Adrenal gland (tissue), 12 donors: ENCODE results near the gene MAGI1. TPM values are rescaled to one million over a fixed set of nuclear protein-coding genes. Genes with fewer than 3 reads are reported as not detected.

Experiments used
- DNase-seq, 7 donors: peaks; one replicate each; pipeline ENCODE4 v3.0.0-alpha.2; 2019 to 2020
- H3K27ac ChIP-seq, 5 donors: fragments of 200-600 bp; sonication (generic) in 4 of 5; 1 replicate in 3 of 5; 2 replicates in 2 of 5; pipeline versions ENCODE4 v1.5.1 to v1.8.0; 2016 to 2020; ENCODE audit warnings: mild to moderate bottlenecking in 1 of 5
- H3K27me3 ChIP-seq: fragments of 200-600 bp; 2 replicates; pipeline ENCODE4 v1.8.0; 2021
- H3K36me3 ChIP-seq, 2 donors: fragments of 200-600 bp; replicated peaks in 1 of 2; 1 replicate in 1 of 2; 2 replicates in 1 of 2; pipeline versions ENCODE4 v1.5.1 to v1.8.0; 2018 to 2022
- H3K4me1 ChIP-seq, 2 donors: fragments of 200-600 bp; replicated peaks in 1 of 2; 1 replicate in 1 of 2; 2 replicates in 1 of 2; pipeline versions ENCODE4 v1.5.1 to v1.8.0; 2018 to 2021
- H3K4me3 ChIP-seq, 4 donors: fragments of 200-600 bp; sonication (generic) in 3 of 4; one replicate each; pipeline ENCODE4 v1.5.1; 2016 to 2018
- H3K9me3 ChIP-seq, 3 donors: fragments of 200-600 bp; sonication (generic) in 1 of 3; replicated peaks in 1 of 3; 1 replicate in 2 of 3; 2 replicates in 1 of 3; pipeline versions ENCODE4 v1.5.1 to v1.8.0; 2016 to 2021
- CTCF ChIP-seq, 6 experiments: fragments of 450-650 bp in 4 of 6; fragments of 200-600 bp in 2 of 6; sonication (generic) in 1 of 6; IDR thresholded peaks; 1 replicate in 5 of 6; 2 replicates in 1 of 6; pipeline versions ENCODE4 v1.5.1 to v1.8.0; 2016 to 2021; ENCODE audit warnings: antibody characterized with exemption in 6 of 6, mild to moderate bottlenecking in 2 of 6, moderate library complexity in 1 of 6
- POLR2A ChIP-seq, 2 donors: fragments of 450-650 bp; IDR thresholded peaks; one replicate each; pipeline ENCODE4 v1.6.1; 2017; ENCODE audit warnings: antibody characterized with exemption in 2 of 2, mild to moderate bottlenecking in 2 of 2, moderate library complexity in 1 of 2
- WGBS, 4 donors: extraction: QIAGEN DNeasy Blood & Tissue Kit in 2 of 4; methylation state at CpG; one replicate each; pipeline versions ENCODE4 v1.1.5 to v1.1.7; 2013 to 2017; 5-methylcytosine and 5-hydroxymethylcytosine counted together
- intact Hi-C, 2 donors: fragments of 100-400 bp; cut with DNase I; formaldehyde crosslinking; loops; one replicate each; pipeline versions ENCODE4 v1.14.1 to v1.15.0; 2022 to 2023
- polyA plus RNA-seq, 3 donors: library from polyadenylated mRNA; stranded (reverse); fragments of 200-250 nt in 2 of 3; fragments of 350-450 nt in 1 of 3; fragmentation: Illumina TruSeq in 1 of 3; extraction: RNeasy Lipid Tissue Mini Kit (QIAGEN cat#74804) in 1 of 3; gene quantifications; one replicate each; pipeline ENCODE4 v1.2.3, GENCODE V29; 2013 to 2014
- total RNA-seq, 9 donors: library from RNA; depleted of rRNA in 4 of 9; stranded (reverse); fragments of >200 nt in 4 of 9; fragments of 120-200 nt in 1 of 9; fragmentation: NEBNext Ultra II Directional in 1 of 9; extraction: Animal tissue kit (Norgen Biotek cat#: 25700) in 1 of 9; gene quantifications; one replicate each; pipeline versions ENCODE4 v1.1.0 to v1.2.4, GENCODE V29; 2013 to 2023
- donor health status: healthy with polysubstance abuse.
- donor health status: Bipolar disorder and iron deficiency.
- donor health status: DM: yes; HTN: yes; CAD: no.
- donor health status: DM: no; HTN: no; CAD: no.
- donor health status: DM: no; HTN: no; CAD: no.
- donor health status: DM: yes; HTN: yes; CAD: no.

MAGI1 gene
- total and polyA plus RNA-seq, 12 donors: 4.8 to 31.6 (median 18.5) TPM

GRCh38 chr3:65811892-65812291 is 226.8 kb downstream of the MAGI1 start:
- Histone ChIP-seq H3K4me1 (no peaks in the 10 kb centered on the region), H3K27me3 (no peaks in the 10 kb centered on the region), H3K4me3 (no peak overlapping the region), H3K9me3 (no peaks in the 10 kb centered on the region), H3K27ac (no peak overlapping the region), H3K36me3 (no peaks in the 10 kb centered on the region)
- no peak for TF ChIP-seq CTCF (IDR thresholded peaks at IDR 0.05)
- TF ChIP-seq POLR2A (IDR thresholded peaks at IDR 0.05): no peak
- WGBS, 4 donors: 81 to 92% (median 87%) methylated on average over 8 of the region's 8 CpGs
- intact Hi-C loops: no loop called here
- no peak for DNase-seq

GRCh38 chr3:65811086-65811761 is 227.5 kb downstream of the MAGI1 start:
- H3K27ac ChIP-seq: no peak overlapping the region
- no peak overlapping the region for H3K4me3 ChIP-seq
- no peaks in the 10 kb centered on the region for H3K36me3 ChIP-seq
- H3K4me1 ChIP-seq: no peaks in the 10 kb centered on the region
- no peaks in the 10 kb centered on the region for H3K27me3 ChIP-seq
- no peaks in the 10 kb centered on the region for H3K9me3 ChIP-seq
- TF ChIP-seq POLR2A (IDR thresholded peaks at IDR 0.05) (no peak), CTCF (IDR thresholded peaks at IDR 0.05) (no peak)
- WGBS, 4 donors: 83 to 89% (median 88%) methylated on average over 4 of the region's 4 CpGs
- no peak for DNase-seq
- intact Hi-C loops: no loop called here

DNA sequence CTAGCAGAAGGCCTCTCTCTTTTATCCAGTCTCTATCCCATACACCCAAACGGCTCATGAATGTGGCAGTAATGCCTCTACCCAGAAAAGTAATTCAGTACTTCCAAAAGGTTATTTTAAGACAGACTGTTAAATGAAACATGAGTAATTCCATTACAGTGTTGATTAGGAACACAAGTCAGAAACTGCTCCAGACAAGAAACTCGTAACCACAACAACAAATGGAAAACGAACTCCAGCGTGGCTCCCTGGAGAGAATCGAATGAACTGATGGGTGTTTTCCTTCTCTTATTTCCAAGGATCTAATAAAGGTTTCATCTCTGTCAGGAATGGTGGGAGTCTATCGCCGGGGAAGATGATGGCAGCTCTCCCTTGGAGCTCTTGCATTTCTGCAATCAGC is 228.4 kb downstream of the MAGI1 start:
- Histone ChIP-seq H3K9me3 (no peaks in the 10 kb centered on the region), H3K36me3 (no peaks in the 10 kb centered on the region), H3K4me3 (no peak overlapping the region), H3K4me1 (no peaks in the 10 kb centered on the region), H3K27me3 (no peaks in the 10 kb centered on the region), H3K27ac (no peak overlapping the region)
- WGBS, 4 donors: 88 to 94% (median 92%) methylated on average over 7 of the region's 7 CpGs
- intact Hi-C loops: no loop called here
- TF ChIP-seq CTCF (IDR thresholded peaks at IDR 0.05) (no peak), POLR2A (IDR thresholded peaks at IDR 0.05) (no peak)
- DNase-seq: no peak

DNA sequence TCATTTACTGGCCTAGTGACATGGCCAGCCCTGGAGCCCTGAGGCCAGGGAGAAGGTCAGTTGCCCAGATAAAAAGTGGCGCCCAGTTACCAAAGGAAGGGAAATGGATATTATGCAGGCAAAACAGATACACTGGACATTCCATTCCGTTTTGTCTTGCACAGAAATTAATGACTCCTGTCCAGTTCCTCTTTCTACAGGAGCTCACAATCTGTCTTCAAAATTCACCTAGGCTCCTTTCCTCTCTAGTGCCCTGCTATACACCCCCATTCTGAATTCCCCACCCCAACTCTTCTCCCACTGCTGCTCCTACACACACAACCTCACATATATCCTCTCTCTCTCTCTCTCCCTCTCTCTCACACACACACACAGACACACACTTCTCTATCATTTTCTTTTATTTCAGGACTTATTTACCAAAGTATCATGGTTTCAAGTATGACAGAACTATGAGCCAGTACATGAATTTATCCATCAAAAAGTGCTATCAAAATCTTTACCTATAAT is 229.0 kb downstream of the MAGI1 start:
- H3K36me3 ChIP-seq: no peaks in the 10 kb centered on the region
- TF ChIP-seq CTCF (IDR thresholded peaks at IDR 0.05) (no peak), POLR2A (IDR thresholded peaks at IDR 0.05) (no peak)
- H3K9me3 ChIP-seq: no peaks in the 10 kb centered on the region
- no peak overlapping the region for H3K4me3 ChIP-seq
- DNase-seq: no peak
- no peaks in the 10 kb centered on the region for H3K4me1 ChIP-seq
- H3K27me3 ChIP-seq: no peaks in the 10 kb centered on the region
- H3K27ac ChIP-seq: no peak overlapping the region
- WGBS, 4 donors: 60 to 77% (median 69%) methylated on average over 2 of the region's 2 CpGs
- intact Hi-C loops: no loop called here
